ENCODE measurements around the gene MMP12. TPM values are rescaled to one million over a fixed set of nuclear protein-coding genes. Genes with fewer than 3 reads are reported as not detected.

The MMP12 gene
- total and polyA plus RNA-seq, 2 donors: 0.62 to 3.8 TPM

Small RNAs within 50 kb of the gene (small RNA-seq; reads per million reads assigned to genes)
- not detected for gene RNU7-159P

Other genes with a start within 250 kb of the MMP12 start
- not detected for gene MMP20, start 249.7 kb downstream of the MMP12 start, total RNA-seq
- not detected for gene MMP20, start 249.7 kb downstream of the MMP12 start, polyA plus RNA-seq
- not detected for gene MMP27, start 169.2 kb downstream of the MMP12 start, total RNA-seq
- 0.22 TPM for gene MMP27, start 169.2 kb downstream of the MMP12 start, polyA plus RNA-seq
- 1.3 TPM for gene MMP8, start 150.0 kb downstream of the MMP12 start, total RNA-seq
- gene MMP8, start 150.0 kb downstream of the MMP12 start, polyA plus RNA-seq: 0.37 TPM
- not detected for gene MMP10, start 94.4 kb downstream of the MMP12 start, total RNA-seq
- not detected for gene MMP10, start 94.4 kb downstream of the MMP12 start, polyA plus RNA-seq
- 0.53 TPM for gene MMP1, start 76.8 kb downstream of the MMP12 start, total RNA-seq
- gene MMP1, start 76.8 kb downstream of the MMP12 start, polyA plus RNA-seq: 0.15 TPM
- gene MMP3, start 31.4 kb downstream of the MMP12 start, total RNA-seq: 1.4 TPM
- gene MMP3, start 31.4 kb downstream of the MMP12 start, polyA plus RNA-seq: 6.3 TPM
- gene MMP13, start 80.8 kb upstream of the MMP12 start, total RNA-seq: not detected
- 0.04 TPM for gene MMP13, start 80.8 kb upstream of the MMP12 start, polyA plus RNA-seq
- gene DCUN1D5, start 217.2 kb upstream of the MMP12 start, total RNA-seq: 27.2 TPM
- gene DCUN1D5, start 217.2 kb upstream of the MMP12 start, polyA plus RNA-seq: 23.8 TPM
- 91.8 TPM for gene DYNC2H1, start 234.4 kb upstream of the MMP12 start, total RNA-seq
- 12.8 TPM for gene DYNC2H1, start 234.4 kb upstream of the MMP12 start, polyA plus RNA-seq

All from urinary bladder (tissue), 2 donors.